GM23338 (cell line): ENCODE results near the gene KCNMA1. TPM values are rescaled to one million over a fixed set of nuclear protein-coding genes. Genes with fewer than 3 reads are reported as not detected.

Experiments
- ATAC-seq: fragments of 200-7000 bp; cut with Tn5 transposase; 3 replicates; pipeline ENCODE4 v1.9.1; 2020
- DNase-seq: peaks from one replicate; pipeline ENCODE4 v3.0.0-alpha.2; 2015; ENCODE audit warnings: low spot score
- H2AFZ ChIP-seq: fragments of 200-600 bp; sonication (generic); 2 replicates; pipeline ENCODE4 v1.8.0; 2016; ENCODE audit warnings: antibody characterized with exemption, mild to moderate bottlenecking, moderate library complexity
- H3F3A ChIP-seq: fragments of 200-600 bp; sonication (generic); replicated peaks from 2 replicates; pipeline ENCODE4 v1.8.0; 2017; ENCODE audit warnings: antibody characterized with exemption, mixed run types, low read depth
- H3K27ac ChIP-seq: fragments of 200-600 bp; sonication (generic); 2 replicates; pipeline ENCODE4 v1.6.1; 2016; ENCODE audit warnings: low read depth
- H3K27me3 ChIP-seq: fragments of 200-600 bp; sonication (generic); 2 replicates; pipeline ENCODE4 v1.8.0; 2016; ENCODE audit warnings: mild to moderate bottlenecking, mixed run types, moderate library complexity; ENCODE audit not compliant: insufficient read depth
- H3K36me3 ChIP-seq: fragments of 200-600 bp; sonication (generic); 2 replicates; pipeline ENCODE4 v1.8.0; 2016; ENCODE audit warnings: mild to moderate bottlenecking; ENCODE audit not compliant: insufficient read depth
- H3K4me1 ChIP-seq: fragments of 200-600 bp; sonication (generic); 2 replicates; pipeline ENCODE4 v1.8.0; 2016; ENCODE audit warnings: mild to moderate bottlenecking, moderate library complexity; ENCODE audit not compliant: insufficient read depth
- H3K4me2 ChIP-seq: fragments of 200-600 bp; sonication (generic); 2 replicates; pipeline ENCODE4 v1.7.1; 2017; ENCODE audit warnings: mixed run types
- H3K4me3 ChIP-seq: fragments of 200-600 bp; sonication (generic); 2 replicates; pipeline ENCODE4 v1.6.1; 2016; ENCODE audit warnings: mixed run types
- H3K79me2 ChIP-seq: fragments of 200-600 bp; sonication (generic); replicated peaks from 2 replicates; pipeline ENCODE4 v1.8.0; 2017; ENCODE audit warnings: mild to moderate bottlenecking; ENCODE audit not compliant: insufficient read depth
- H3K9me2 ChIP-seq: fragments of 200-600 bp; sonication (generic); 2 replicates; pipeline ENCODE4 v1.8.0; 2017; ENCODE audit not compliant: insufficient read depth
- H4K20me1 ChIP-seq: fragments of 200-600 bp; sonication (generic); replicated peaks from 2 replicates; pipeline ENCODE4 v1.8.0; 2017; ENCODE audit warnings: mild to moderate bottlenecking; ENCODE audit not compliant: insufficient read depth
- H3K27ac Mint-ChIP-seq: 2 replicates; pipeline ENCODE4 v1.8.0; 2020; ENCODE audit warnings: inconsistent platforms, mild to moderate bottlenecking, moderate library complexity, mixed read lengths
- H3K27me3 Mint-ChIP-seq: 3 replicates; pipeline ENCODE4 v1.8.0; 2022; ENCODE audit warnings: low read depth, mild to moderate bottlenecking, moderate library complexity, mixed read lengths, inconsistent platforms; ENCODE audit not compliant: insufficient read depth, poor library complexity
- H3K36me3 Mint-ChIP-seq: 3 replicates; pipeline ENCODE4 v1.8.0; 2021; ENCODE audit warnings: low read depth, mild to moderate bottlenecking, inconsistent platforms, moderate library complexity, mixed read lengths
- H3K4me1 Mint-ChIP-seq: 3 replicates; pipeline ENCODE4 v1.8.0; 2020; ENCODE audit warnings: mild to moderate bottlenecking, inconsistent platforms, mixed read lengths
- H3K4me3 Mint-ChIP-seq: 3 replicates; pipeline ENCODE4 v1.8.0; 2021; ENCODE audit warnings: moderate library complexity, mild to moderate bottlenecking, inconsistent platforms, mixed read lengths
- H3K9me3 Mint-ChIP-seq: 3 replicates; pipeline ENCODE4 v1.8.0; 2020; ENCODE audit warnings: moderate library complexity, mild to moderate bottlenecking, inconsistent platforms, mixed read lengths
- CREB1 ChIP-seq: fragments of 250-450 bp; sonication (Bioruptor Pico); IDR thresholded peaks from 2 replicates; pipeline ENCODE4 v1.5.0; 2020; ENCODE audit warnings: low read depth, mild to moderate bottlenecking, moderate library complexity
- EZH2phosphoT487 ChIP-seq: fragments of 200-600 bp; sonication (generic); IDR thresholded peaks from one replicate; pipeline ENCODE4 v1.8.1; 2018; ENCODE audit warnings: antibody characterized with exemption; ENCODE audit not compliant: unreplicated experiment
- NANOG ChIP-seq: IDR thresholded peaks from 2 replicates; pipeline ENCODE4 v1.6.1; 2016; ENCODE audit warnings: antibody characterized with exemption, borderline replicate concordance
- POLR2AphosphoS5 ChIP-seq: IDR thresholded peaks from 2 replicates; pipeline ENCODE4 v1.6.1; 2016; ENCODE audit warnings: antibody characterized with exemption, low read depth
- STAT1 ChIP-seq: IDR thresholded peaks from one replicate; pipeline ENCODE4 v1.6.1; 2016; ENCODE audit warnings: antibody characterized with exemption; ENCODE audit not compliant: unreplicated experiment
- ZNF114 ChIP-seq: fragments of 250-450 bp; sonication (Bioruptor Pico); IDR thresholded peaks from 2 replicates; pipeline ENCODE4 v1.5.0; 2020; ENCODE audit warnings: mild to moderate bottlenecking, moderate library complexity
- ZNF331 ChIP-seq: fragments of 250-450 bp; sonication (Bioruptor Pico); IDR thresholded peaks from 2 replicates; pipeline ENCODE4 v1.5.0; 2020; ENCODE audit warnings: low read depth, mild to moderate bottlenecking, moderate library complexity
- polyA plus RNA-seq: library from polyadenylated mRNA; unstranded; fragments of >200 nt; fragmentation: Nextera tagmentation; extraction: Ambion mirVana; gene quantifications from 2 replicates; pipeline ENCODE4 v1.2.1, GENCODE V29; 2016
- total RNA-seq: library from RNA; depleted of rRNA; stranded (reverse); fragments of >200 nt; shearing (Covaris generic); gene quantifications from 2 replicates; pipeline ENCODE4 v1.2.3, GENCODE V29; 2014
- TF ChIP-seq, protein P1 (sequence below): IDR thresholded peaks from 2 replicates; pipeline ENCODE4 v1.6.1; 2016; ENCODE audit warnings: antibody characterized with exemption
- TF ChIP-seq, protein P2 (sequence below): IDR thresholded peaks from one replicate; pipeline ENCODE4 v1.6.1; 2018; ENCODE audit warnings: antibody characterized with exemption; ENCODE audit not compliant: unreplicated experiment
- TF ChIP-seq, protein P3 (sequence below), 2 experiments: fragments of 200-600 bp in 1 of 2; sonication (generic) in 1 of 2; conservative IDR thresholded peaks; 2 replicates each; pipeline versions ENCODE4 v1.5.1 to v1.6.1; 2016 to 2017; ENCODE audit warnings: antibody characterized with exemption in 2 of 2, low read depth in 2 of 2, mild to moderate bottlenecking in 2 of 2, moderate library complexity in 1 of 2

KCNMA1 gene
- total and polyA plus RNA-seq, 2 experiments from 2014 or later: 8.2 to 9.0 TPM

DNA sequence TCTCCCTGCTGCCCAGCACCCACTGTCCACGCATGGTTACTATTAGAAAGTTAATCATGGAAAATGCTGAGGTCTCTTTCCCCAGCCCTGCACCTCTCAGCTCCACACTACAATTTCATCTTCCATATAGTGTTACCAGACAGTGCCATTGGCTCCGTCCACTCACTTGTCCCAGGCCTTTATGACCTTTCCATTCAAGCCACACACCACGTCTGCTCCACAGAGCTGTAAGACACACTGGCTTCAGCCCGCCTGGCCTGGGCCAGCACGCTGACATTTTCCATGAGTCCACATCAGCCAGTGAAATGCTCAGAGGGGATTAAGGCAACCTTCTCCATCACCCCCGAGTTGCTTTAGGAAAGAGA is 118.7 kb downstream of the KCNMA1 start (continued):
- TF ChIP-seq, protein P1, sequence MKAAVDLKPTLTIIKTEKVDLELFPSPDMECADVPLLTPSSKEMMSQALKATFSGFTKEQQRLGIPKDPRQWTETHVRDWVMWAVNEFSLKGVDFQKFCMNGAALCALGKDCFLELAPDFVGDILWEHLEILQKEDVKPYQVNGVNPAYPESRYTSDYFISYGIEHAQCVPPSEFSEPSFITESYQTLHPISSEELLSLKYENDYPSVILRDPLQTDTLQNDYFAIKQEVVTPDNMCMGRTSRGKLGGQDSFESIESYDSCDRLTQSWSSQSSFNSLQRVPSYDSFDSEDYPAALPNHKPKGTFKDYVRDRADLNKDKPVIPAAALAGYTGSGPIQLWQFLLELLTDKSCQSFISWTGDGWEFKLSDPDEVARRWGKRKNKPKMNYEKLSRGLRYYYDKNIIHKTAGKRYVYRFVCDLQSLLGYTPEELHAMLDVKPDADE: no peak
- TF ChIP-seq NANOG (no peak), EZH2phosphoT487 (no peak), POLR2AphosphoS5 (no peak)
- TF ChIP-seq, protein P2, sequence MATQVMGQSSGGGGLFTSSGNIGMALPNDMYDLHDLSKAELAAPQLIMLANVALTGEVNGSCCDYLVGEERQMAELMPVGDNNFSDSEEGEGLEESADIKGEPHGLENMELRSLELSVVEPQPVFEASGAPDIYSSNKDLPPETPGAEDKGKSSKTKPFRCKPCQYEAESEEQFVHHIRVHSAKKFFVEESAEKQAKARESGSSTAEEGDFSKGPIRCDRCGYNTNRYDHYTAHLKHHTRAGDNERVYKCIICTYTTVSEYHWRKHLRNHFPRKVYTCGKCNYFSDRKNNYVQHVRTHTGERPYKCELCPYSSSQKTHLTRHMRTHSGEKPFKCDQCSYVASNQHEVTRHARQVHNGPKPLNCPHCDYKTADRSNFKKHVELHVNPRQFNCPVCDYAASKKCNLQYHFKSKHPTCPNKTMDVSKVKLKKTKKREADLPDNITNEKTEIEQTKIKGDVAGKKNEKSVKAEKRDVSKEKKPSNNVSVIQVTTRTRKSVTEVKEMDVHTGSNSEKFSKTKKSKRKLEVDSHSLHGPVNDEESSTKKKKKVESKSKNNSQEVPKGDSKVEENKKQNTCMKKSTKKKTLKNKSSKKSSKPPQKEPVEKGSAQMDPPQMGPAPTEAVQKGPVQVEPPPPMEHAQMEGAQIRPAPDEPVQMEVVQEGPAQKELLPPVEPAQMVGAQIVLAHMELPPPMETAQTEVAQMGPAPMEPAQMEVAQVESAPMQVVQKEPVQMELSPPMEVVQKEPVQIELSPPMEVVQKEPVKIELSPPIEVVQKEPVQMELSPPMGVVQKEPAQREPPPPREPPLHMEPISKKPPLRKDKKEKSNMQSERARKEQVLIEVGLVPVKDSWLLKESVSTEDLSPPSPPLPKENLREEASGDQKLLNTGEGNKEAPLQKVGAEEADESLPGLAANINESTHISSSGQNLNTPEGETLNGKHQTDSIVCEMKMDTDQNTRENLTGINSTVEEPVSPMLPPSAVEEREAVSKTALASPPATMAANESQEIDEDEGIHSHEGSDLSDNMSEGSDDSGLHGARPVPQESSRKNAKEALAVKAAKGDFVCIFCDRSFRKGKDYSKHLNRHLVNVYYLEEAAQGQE: no peak
- TF ChIP-seq, protein P3, sequence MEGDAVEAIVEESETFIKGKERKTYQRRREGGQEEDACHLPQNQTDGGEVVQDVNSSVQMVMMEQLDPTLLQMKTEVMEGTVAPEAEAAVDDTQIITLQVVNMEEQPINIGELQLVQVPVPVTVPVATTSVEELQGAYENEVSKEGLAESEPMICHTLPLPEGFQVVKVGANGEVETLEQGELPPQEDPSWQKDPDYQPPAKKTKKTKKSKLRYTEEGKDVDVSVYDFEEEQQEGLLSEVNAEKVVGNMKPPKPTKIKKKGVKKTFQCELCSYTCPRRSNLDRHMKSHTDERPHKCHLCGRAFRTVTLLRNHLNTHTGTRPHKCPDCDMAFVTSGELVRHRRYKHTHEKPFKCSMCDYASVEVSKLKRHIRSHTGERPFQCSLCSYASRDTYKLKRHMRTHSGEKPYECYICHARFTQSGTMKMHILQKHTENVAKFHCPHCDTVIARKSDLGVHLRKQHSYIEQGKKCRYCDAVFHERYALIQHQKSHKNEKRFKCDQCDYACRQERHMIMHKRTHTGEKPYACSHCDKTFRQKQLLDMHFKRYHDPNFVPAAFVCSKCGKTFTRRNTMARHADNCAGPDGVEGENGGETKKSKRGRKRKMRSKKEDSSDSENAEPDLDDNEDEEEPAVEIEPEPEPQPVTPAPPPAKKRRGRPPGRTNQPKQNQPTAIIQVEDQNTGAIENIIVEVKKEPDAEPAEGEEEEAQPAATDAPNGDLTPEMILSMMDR (conservative IDR thresholded peaks at IDR 0.05; ENCODE audit: low read depth in 2 of 2): no peak

DNA sequence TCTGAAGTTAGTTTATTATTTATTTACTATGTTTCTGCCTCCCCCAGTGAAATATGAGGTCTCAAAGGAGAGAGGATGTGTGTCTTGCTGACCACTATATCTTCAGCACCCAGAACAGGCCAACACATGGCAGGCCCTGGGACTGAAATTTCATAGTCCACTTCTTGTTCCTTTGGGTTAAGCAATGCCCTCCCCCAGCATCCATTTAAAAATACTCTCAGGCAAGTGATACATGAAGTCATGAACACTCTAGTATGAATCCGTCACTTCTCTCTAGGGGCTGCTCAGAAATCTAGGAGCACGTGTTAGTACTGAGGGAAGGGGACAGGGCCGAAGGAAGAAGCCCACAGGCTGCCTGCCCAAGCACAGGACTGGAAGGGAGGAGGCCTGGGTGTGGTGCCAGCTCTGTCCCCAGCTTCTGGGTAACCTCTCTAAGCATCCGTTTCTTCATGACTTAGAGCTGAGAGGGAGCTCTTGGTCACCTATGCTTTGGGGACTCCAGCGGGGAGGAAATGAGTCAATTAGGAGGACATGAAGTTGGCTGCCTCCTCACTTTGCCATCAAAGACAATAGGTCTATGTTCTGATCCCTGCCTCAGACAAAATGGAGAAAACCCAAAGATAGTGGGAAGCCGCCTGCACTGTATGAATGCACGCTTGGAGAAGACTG is 119.2 kb downstream of the KCNMA1 start:
- H3K4me1 ChIP-seq: peaks cover 7% of the 10 kb centered on the region
- H3K4me3 ChIP-seq: no peak overlapping the region
- no peaks in the 10 kb centered on the region for H4K20me1 ChIP-seq
- Mint-ChIP-seq H3K36me3 (peaks cover 4% of the 10 kb centered on the region; the same call in 2 of the 3 replicates), H3K4me3 (no peak overlapping the region), H3K9me3 (peaks cover 11% of the 10 kb centered on the region), H3K27me3 (peaks cover 7% of the 10 kb centered on the region), H3K27ac (no peak overlapping the region), H3K4me1 (peaks cover 16% of the 10 kb centered on the region)
- ATAC-seq (no peak), DNase-seq (no peak)
- TF ChIP-seq, protein P3 (conservative IDR thresholded peaks at IDR 0.05; ENCODE audit: low read depth in 2 of 2): no peak
- TF ChIP-seq NANOG (no peak), POLR2AphosphoS5 (no peak), ZNF331 (CRISPR knock-in tag) (no peak), STAT1 (no peak), ZNF114 (CRISPR knock-in tag) (no peak), CREB1 (no peak), EZH2phosphoT487 (no peak)
- TF ChIP-seq, protein P2: no peak
- TF ChIP-seq, protein P1: no peak
- no peaks in the 10 kb centered on the region for H3K36me3 ChIP-seq
- H2AFZ ChIP-seq: no peak overlapping the region
- no peak overlapping the region for H3K4me2 ChIP-seq
- no peaks in the 10 kb centered on the region for H3F3A ChIP-seq
- no peaks in the 10 kb centered on the region for H3K27me3 ChIP-seq
- H3K79me2 ChIP-seq: no peaks in the 10 kb centered on the region
- H3K27ac ChIP-seq: no peak overlapping the region
- no peaks in the 10 kb centered on the region for H3K9me2 ChIP-seq
